Measurements from ENCODE around the gene SIN3B. TPM values are rescaled to one million over a fixed set of nuclear protein-coding genes. Genes with fewer than 3 reads are reported as not detected.

SIN3B gene
- total RNA-seq, 1 donor from 2014 or later: 19.8 TPM

DNA sequence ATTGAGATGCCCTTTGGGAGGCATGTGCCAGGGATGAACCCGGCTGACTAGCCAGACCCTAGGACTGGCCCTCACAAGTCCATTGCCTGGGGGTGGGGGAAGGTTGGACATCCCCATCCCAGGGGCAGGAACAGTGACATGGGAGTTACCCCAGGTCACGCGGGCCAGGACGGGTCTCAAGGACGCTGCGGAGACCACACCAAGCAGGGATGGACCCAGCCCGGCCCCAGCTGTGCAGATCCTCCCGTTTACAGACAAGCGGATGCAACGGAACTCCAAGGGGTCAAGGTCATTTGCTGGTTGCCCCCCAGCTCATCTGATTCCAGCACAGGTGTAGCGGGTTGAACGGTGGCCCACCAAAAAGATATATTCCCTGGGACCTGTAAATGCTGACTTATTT, 79.6 kb downstream of the SIN3B start:
- DNase-seq (ENCODE audit: low read depth): no peak

DNA sequence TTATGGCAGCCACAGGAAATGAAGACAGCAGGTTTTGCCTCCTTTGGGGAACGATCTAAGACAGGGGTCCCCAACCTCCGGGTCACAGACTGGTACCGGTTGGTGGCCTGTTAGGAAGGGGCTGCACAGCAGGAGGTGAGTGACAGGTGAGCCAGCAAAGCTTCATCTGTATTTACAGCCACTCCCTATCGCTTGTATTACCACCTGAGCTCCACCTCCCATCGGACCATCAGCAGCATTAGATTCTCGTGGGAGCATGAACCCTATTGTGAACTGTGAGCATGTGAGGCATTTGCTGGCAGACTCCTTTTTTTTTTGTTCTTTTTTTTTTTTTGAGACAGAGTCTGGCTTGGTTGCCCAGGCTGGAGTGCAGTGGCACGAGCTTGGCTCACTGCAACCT, 81.8 kb downstream of the SIN3B start:
- DNase-seq (ENCODE audit: low read depth): no peak

DNA sequence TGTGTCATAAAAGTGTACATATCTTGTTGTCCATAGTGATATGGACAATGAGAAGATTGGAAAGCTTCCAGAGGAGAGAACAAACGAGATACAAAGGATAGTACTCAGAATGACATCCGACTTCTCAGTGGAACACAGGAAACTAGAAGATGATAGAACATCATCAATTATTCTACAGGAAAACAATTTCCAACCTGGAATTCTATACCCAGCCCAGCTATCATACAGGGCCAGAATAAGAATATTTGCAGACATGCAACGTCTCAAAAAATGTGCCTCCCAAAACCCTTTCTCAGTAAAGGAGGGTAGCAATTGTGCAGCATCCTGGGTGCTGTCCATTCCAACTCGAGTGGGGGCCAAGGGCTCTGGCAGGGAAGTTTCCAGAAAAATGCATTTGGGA, 83.6 kb downstream of the SIN3B start:
- DNase-seq (ENCODE audit: low read depth): no peak

DNA sequence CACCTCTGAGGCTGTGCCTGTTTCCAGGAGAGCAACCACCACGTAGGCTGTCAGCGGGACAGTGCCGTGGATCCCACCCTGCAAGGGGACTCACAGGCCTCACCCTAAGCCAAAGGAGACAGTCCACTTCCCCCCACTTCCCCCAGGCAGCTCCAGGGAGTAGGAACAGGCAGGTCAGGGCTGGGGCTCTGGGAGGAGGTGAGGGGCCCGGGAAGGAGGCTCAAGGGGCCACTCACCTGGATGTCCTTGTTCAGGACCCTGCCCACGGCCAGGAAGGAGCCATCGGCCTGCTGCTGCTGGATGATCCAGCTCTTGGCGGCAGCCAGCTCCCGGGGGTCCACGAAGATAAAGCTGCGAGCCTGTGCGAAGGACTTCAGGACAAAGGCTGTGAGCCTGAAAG, 85.2 kb downstream of the SIN3B start:
- no peak for DNase-seq (ENCODE audit: low read depth)

DNA sequence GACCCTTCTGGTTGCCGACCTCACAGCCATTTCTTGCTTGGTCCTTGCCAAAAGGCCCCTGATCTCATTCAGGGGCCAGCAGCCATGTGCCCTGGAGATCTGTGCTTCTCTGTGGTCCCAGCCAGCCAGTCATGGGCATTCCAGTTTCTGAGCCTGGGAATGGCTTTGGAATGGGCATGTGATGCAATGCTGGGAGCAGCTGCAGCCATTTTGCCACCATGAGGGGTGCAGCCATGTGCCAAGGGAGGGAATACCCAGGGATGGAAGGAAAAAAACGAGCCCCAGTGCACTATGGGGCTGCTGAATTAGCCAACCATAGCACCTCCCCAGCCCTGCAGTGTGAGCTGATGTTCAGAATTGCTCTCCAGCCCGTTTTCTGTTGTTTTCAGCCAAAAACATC, 85.9 kb downstream of the SIN3B start:
- no peak for DNase-seq (ENCODE audit: low read depth)

DNA sequence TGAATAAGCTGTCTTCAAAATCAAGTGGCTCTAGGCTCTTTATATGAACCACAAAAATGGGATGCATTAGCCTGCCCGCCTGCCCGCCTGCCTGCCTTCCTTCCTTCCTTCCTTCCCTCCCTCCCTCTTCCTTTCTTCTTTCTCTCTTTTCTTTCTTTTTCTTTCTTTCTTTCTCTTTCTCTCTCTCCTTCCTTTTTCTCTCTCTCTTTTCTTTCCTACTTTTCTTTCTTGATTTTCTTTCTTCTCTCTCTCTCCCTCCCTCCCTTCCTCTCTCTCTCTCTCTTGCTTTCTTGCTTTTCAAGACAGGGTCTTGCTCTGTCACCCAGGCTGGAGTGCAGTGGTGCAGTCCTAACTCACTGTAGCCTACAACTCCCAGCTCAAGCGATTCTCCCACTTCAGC, 86.5 kb downstream of the SIN3B start:
- no peak for DNase-seq (ENCODE audit: low read depth)

DNA sequence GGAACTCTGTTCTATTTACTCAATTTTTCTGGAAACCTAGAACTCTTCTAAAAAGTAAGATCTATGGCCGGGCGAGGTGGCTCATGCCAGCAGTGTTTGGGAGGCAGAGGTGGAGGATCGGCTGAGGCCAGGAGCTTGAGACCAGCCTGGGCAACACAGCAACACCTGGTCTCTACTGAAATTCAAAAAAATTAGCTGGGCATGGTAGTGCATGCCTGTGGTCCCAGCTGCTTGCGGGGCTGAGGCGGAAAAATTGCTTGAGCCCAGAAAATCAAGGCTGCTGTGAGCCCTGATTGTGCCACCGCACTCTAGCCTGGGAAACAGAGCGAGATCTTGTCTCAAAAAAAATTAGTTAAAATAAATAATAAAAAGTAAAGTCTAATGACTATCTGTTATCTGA, 88.2 kb downstream of the SIN3B start:
- no peak for DNase-seq (ENCODE audit: low read depth)

DNA sequence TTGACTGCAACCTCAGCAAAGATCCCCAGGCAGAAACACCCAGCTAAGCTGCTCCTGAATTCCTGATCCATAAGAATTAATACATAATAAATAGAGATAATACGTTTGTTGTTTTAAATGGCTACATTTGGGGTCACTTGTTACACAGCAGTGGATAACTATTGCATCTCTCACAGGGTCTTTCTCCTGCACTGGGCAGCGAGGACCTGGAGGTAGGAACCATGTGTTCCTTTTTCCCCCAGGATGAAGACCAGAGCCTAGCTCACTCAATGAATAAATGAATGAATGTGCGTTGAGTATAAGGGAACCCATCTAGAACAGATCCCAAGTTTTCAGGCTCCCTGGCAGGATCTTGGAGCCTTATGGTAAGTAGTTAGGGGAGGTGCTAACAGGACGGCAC, 90.3 kb downstream of the SIN3B start:
- no peak for DNase-seq (ENCODE audit: low read depth)

DNA sequence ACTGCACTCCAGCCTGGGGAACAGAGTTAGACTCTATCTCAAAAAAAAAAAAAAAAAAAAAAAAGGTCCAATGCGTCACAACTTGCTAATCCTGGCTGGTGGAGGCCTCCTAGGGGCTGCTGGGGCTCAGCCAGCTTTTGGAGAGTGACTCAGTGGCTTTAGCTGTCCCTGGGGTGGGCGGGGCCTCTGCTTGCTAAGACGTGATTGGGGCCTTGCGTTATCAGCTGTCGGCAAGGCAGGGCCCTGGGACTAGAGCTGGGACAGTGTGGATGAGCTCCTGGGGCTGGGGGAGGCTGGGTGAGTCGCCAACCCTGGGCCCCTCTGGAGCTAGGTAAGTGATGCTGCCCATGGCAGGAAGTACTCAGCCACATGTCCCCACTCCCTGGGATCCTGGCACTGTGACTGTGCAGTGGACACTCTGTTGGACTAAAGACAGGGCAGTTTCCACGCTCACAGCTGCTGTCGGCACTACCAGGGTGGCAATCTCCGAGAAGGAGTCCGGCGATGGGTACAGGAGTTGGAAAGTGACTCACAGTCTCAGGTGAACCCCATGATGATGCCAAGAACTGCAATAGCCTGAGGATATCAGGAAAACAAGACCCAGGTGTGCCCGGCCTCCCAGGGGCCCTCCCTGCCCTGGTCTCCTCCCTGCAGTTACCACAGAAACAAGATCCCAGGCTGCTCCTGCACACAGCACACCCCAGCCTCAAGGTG, 91.8 kb downstream of the SIN3B start:
- peak; percentile 22 for DNase-seq (ENCODE audit: low read depth)

DNA sequence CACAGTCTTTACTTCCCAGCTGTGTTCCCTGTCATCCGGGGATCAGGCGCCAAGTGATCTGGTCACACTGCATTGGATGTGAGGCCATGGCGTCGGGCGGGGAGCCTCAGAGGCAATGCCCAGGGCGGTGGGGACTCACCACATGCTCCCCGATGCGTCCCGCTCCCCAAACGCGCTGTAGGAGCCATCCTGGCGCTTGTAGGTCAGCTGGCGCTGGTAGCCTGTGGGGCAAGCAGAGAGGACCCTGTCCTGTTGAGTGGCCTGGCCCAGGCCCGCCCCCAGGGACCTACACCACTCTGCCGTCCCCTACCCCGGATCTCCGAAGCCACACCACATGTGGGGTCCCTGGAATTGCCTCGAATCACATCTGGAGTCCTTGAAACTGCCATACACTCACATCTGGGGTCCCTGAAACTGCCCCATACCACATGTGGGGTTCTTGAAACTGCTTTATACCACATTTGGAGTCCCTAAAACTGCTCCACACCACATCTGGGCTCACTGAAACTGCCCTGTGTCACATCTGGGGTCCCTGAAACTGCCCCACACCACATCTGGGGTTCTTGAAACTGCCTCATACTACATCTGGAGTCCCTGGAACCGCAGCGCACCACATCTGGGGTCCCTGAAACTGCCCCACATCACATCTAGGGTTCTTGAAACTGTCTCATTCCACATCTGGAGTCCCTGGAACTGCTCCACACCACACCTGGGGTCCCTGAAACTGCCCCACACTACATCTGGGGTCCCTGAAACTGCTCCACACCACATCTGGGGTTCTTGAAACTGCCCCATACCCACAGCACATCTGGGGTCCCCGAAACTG, 92.8 kb downstream of the SIN3B start:
- DNase-seq (ENCODE audit: low read depth): no peak

DNA sequence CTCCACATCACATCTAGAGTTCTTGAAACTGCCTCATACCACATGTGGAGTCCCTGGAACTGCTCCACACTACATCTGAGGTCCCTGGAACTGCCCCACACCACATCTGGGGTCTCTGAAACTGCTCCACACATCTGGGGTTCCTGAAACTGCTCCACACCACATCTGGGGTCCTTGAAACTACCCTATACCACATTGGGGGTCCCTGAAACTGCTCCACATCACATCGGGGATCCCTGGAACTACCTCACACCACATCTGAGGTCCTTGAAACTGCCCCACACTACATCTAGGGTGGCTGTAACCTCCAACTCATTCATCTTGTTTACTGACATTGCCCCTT, 93.4 kb downstream of the SIN3B start:
- no peak for DNase-seq (ENCODE audit: low read depth)

DNA sequence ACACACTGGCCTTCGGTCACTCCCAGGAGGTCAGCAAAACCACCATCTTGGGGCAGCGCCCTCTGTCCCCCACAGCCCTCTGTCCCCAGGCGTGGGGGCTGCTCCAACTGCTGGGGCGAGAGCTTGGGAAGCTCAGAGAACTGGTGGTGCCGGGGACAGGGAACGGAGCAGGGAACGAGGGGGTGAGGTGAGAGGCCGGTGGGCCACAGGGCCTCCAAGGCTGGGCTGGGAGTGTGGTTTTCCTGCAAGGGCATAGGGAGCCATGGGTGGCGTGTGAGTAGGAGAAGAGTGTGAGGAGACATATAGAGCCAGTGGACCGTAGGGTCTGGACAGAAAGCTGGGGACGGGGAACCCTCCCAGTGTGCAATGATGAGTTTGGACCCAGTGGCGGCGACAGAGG, 93.8 kb downstream of the SIN3B start:
- DNase-seq (ENCODE audit: low read depth): no peak

DNA sequence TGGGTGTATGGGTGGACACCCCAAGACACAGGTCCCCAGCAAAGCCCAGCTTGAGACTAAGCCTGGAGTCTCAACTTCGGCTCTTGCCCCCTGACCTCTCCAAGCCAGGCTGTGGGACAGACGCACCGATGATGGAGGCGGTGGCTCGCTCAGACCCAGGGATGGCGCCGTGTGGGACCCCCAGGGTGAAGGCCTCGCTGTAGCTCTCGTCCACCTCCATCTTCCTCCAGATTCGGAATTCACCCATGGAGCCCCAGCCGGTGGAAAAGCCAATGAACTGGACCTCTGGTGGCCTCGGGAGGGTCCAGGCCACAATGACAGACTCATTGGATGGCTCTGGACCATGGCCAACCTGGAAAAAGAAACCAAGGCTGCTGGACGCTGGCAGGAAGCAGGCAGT, 98.7 kb downstream of the SIN3B start:
- no peak for DNase-seq (ENCODE audit: low read depth)

DNA sequence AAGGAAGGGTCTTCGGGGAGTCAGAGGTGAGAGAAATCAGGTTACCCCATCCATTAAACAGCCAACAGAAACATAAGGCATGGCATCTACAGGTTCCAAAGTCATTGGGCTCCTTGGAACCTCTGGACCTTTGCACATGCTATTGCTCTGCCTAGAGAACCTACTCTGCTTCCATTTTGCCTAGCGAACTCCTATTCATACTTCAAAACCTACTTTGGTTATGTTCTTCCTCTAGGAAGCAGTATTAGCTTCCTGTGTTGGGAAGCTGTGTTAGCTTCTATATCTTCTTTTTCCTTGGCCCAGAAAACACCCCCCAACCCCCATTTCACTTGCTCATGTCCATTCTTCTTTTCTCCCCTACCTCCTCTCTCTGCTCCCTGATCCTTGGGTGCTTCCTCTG, 99.2 kb downstream of the SIN3B start:
- DNase-seq (ENCODE audit: low read depth): no peak

DNA sequence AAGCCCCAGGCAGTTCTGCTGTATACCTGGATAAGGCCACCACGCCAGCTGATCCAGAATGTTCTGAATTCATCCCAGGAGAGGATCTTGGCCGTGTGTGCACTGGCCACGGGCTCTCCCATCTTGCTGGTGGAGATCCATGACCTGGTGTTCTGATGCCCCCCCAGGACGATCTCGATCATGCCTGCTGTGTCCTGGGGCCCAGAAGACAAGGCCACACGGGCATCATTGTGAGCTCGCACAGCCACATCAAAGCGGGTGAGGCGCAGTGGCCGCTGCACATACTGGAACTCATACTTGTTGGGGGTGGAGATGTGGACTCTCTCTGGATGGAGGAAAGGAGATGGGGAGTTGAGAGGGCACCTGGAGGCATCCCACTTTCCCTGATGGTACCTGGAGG, 99.7 kb downstream of the SIN3B start:
- no peak for DNase-seq (ENCODE audit: low read depth)

Other genes starting within 250 kb of the SIN3B start
- gene MED26, start 201.2 kb upstream of the SIN3B start, total RNA-seq: 9.2 and 9.5 TPM in 2 replicates
- 60.3 and 64.9 TPM in 2 replicates for gene SMIM7, start 169.3 kb upstream of the SIN3B start, total RNA-seq
- gene TMEM38A, start 168.3 kb upstream of the SIN3B start, total RNA-seq: 128 and 135 TPM in 2 replicates
- 0.05 TPM in 2 replicates for gene NWD1, start 109.6 kb upstream of the SIN3B start, total RNA-seq
- gene F2RL3, start 59.6 kb downstream of the SIN3B start, total RNA-seq: not detected in 2 replicates
- gene CPAMD8, start 197.4 kb downstream of the SIN3B start, total RNA-seq: not detected in 2 replicates
- gene HAUS8, start 246.1 kb downstream of the SIN3B start, total RNA-seq: 3.3 and 5.4 TPM in 2 replicates
- gene MYO9B, start 246.4 kb downstream of the SIN3B start, total RNA-seq: 35.8 and 43.4 TPM in 2 replicates

Measured in myocyte (in vitro differentiated cells).